LNCAP (cell line): ENCODE results near the gene ELL2.

Experiments used
- CTCF ChIP-seq: fragments of 450-650 bp; IDR thresholded peaks from 2 replicates; pipeline ENCODE4 v1.5.1; 2017; ENCODE audit warnings: mild to moderate bottlenecking

Gene ELL2

GRCh38 chr5:95949810-95950209, 11.8 kb downstream of the ELL2 start:
- no peak for TF ChIP-seq CTCF

DNA sequence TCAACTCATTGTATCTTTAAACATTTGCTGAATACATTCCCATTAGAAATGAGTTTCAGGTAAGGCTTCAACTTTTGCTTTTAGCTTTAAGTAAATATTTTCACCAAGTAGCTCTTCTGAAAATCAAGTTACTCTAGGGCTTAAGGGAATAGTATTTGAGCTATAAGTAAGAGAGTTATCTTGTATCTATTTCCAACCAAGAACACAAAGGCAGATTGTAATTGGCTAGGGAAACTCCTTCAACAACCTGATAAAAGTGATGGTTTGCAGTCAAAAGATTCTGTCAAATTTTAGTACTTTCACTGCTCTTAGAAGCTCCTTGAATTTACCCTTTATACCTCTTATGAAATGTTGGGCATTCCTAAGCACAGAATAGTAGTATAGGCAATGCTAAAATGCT, 13.0 kb downstream of the ELL2 start:
- no peak for TF ChIP-seq CTCF

GRCh38 chr5:95946451-95946850, 15.2 kb downstream of the ELL2 start:
- TF ChIP-seq CTCF: no peak

GRCh38 chr5:95942968-95943367, 18.7 kb downstream of the ELL2 start:
- no peak for TF ChIP-seq CTCF

GRCh38 chr5:95942414-95942813, 19.2 kb downstream of the ELL2 start:
- no peak for TF ChIP-seq CTCF

- no peak for TF ChIP-seq CTCF
Measured at GRCh38 chr5:95941756-95942155, 19.9 kb downstream of the ELL2 start.

- TF ChIP-seq CTCF: no peak
Measured at GRCh38 chr5:95940758-95941682, 20.6 kb downstream of the ELL2 start.
